NB4 (cell line): ENCODE results near the gene LST1.

Experiments
- DNase-seq: peaks from one replicate; pipeline ENCODE4 v3.0.0; 2010; ENCODE audit warnings: low read depth
- H3K4me3 ChIP-seq: one replicate; pipeline ENCODE4 v1.5.1; 2011; ENCODE audit warnings: mild to moderate bottlenecking, low read depth, low read length, moderate library complexity
- MYC ChIP-seq: IDR thresholded peaks from 2 replicates; pipeline ENCODE4 v1.6.1; 2011; ENCODE audit warnings: low read depth, low read length
- POLR2A ChIP-seq: IDR thresholded peaks from 2 replicates; pipeline ENCODE4 v1.6.1; 2011; ENCODE audit warnings: mild to moderate bottlenecking; ENCODE audit not compliant: insufficient read length; ENCODE audit errors: extremely low read depth
- TF ChIP-seq, protein P1 (sequence below): IDR thresholded peaks from 2 replicates; pipeline ENCODE4 v1.6.1; 2011; ENCODE audit warnings: low read depth, low read length
- TF ChIP-seq, protein P2 (sequence below): IDR thresholded peaks from one replicate; pipeline ENCODE4 v1.5.1; 2012; ENCODE audit warnings: low read depth, low read length

Gene LST1

DNA sequence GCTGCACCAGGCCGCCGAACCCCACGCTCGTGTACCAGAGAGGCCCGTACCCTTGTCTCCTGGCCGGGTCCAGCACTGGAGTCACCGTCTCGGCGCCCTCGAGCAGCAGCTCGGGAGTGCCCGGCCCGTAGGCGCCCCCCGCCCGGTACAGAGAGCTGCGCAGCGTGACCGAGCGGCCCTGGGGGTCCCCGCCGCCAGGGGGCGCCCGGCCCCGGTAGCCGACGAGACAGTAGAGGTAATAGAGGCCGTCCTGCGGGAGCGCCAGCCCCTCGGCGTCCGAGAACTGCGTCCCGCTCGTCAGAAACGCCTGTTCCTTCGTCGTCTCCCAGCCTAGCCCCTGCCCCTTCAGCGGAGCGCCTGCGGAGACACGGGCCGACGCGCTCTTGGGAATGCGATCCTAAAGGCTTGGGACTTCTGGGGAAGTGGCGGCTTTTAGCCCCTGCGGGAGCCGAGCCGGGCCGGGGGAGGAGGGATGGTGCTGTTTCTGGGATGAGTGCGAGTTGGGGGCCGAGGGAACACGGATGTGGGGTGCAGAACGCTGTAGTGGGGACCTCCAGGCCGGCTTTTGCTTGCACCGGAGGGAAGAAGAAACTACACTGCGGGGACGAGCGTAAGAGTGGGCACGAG, 5.2 kb upstream of the LST1 start:
- DNase-seq = peak; percentile 93
- no peak for TF ChIP-seq MYC
- TF ChIP-seq, protein P1, sequence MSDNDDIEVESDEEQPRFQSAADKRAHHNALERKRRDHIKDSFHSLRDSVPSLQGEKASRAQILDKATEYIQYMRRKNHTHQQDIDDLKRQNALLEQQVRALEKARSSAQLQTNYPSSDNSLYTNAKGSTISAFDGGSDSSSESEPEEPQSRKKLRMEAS = peak; percentile 3; the same call in 1 of the 2 replicates
- TF ChIP-seq, protein P2, sequence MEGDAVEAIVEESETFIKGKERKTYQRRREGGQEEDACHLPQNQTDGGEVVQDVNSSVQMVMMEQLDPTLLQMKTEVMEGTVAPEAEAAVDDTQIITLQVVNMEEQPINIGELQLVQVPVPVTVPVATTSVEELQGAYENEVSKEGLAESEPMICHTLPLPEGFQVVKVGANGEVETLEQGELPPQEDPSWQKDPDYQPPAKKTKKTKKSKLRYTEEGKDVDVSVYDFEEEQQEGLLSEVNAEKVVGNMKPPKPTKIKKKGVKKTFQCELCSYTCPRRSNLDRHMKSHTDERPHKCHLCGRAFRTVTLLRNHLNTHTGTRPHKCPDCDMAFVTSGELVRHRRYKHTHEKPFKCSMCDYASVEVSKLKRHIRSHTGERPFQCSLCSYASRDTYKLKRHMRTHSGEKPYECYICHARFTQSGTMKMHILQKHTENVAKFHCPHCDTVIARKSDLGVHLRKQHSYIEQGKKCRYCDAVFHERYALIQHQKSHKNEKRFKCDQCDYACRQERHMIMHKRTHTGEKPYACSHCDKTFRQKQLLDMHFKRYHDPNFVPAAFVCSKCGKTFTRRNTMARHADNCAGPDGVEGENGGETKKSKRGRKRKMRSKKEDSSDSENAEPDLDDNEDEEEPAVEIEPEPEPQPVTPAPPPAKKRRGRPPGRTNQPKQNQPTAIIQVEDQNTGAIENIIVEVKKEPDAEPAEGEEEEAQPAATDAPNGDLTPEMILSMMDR = peak; percentile 92
- TF ChIP-seq POLR2A = peak; percentile 41
- peak overlapping the region; percentile 92 for H3K4me3 ChIP-seq

DNA sequence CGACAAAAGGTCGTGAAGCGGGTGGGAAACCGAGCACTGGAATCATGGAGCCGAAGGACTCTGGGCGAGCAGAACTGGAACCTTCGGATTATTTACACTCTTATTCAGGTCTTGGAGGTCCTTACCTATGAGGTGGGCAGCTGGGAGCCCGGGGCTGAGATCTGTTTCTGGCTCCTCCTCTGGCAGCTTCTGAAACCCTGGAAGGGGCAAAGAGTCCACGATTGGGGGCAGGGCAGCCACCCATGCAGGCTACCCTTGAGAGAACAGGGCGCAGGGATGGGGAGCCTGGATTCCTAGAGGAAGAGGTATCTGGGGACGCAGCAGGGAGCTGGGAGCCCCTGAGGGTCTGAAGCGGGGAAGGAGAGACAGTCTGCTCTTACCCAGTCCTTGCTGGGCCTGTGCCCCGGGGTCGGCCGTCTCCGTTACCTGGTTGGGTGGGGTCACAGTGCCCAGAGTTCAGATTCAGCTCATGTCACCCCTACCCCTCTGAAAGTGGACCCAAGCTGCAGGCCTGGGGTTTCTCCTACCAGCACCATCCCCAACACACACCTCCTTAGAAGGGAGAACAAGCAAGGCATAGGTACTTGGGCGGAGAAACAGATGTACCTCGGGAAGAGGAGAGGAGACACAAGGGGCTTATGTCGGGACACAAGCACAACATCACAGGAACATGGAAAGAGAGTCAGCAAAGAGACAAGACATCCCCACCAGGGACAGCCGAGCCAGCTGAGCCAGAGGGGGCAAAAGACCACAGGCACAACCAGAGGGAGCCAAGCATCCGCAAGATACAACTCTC, 4.4 kb upstream of the LST1 start:
- peak; percentile 54 for DNase-seq
- H3K4me3 ChIP-seq = peak overlapping the region; percentile 92
- no peak for TF ChIP-seq MYC
- TF ChIP-seq, protein P2 = no peak
- TF ChIP-seq POLR2A = no peak
- TF ChIP-seq, protein P1 = no peak

DNA sequence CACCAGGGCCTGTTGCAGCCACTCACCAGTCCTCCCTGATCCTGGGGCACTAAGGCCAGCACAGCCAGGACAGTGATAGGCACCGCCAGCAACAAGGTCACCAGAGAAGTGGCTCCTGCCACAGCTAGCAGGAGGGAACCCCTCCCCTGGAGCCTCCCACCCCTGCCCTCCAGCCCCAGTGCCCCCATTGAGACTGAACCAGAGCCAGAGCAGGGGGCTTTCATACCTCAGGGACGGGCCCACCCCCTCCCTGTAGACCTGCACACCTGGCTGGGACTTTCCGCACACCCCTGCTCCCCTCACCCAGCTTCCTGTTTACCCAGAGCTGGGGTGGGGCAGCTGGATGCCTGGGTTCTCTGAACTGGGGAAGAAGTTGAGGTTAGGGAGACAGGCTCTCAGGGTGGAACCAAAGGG, 3.8 kb upstream of the LST1 start, which contains the start of gene LTB:
TSS of gene LTB (minus strand) at position 195 of the 414 bp plus-strand sequence. CDS start at position 188, 7 bp downstream.
- DNase-seq = peak; percentile 56
- peak within 1 kb of the TSS; percentile 92 for H3K4me3 ChIP-seq
- TF ChIP-seq, protein P1 = no peak
- TF ChIP-seq, protein P2 = no peak
- TF ChIP-seq MYC (no peak), POLR2A (no peak)

DNA sequence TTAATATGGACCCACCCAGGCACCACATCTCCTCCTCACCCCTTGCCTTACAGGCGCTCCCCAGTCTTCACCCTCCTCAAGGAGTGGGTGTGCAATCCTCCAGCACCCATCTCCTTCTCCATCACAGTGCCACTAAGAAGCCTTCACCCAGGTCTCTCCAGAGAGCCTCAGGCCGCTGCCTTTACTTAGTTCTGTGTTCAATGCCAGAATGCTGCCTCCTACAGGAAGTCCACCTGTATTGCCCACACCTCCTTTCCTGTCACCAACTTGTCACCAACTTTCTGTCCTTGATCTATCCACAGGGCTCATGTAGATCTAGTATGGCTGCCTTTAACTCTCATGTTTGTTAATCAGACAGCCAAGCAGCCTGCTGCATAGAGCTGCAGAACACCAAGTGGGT, 586 bp upstream of the LST1 start:
- TF ChIP-seq, protein P2 = peak; percentile 65
- no peak for TF ChIP-seq MYC
- TF ChIP-seq POLR2A = no peak
- peak overlapping the region; percentile 58 for H3K4me3 ChIP-seq
- DNase-seq = peak; percentile 85

DNA sequence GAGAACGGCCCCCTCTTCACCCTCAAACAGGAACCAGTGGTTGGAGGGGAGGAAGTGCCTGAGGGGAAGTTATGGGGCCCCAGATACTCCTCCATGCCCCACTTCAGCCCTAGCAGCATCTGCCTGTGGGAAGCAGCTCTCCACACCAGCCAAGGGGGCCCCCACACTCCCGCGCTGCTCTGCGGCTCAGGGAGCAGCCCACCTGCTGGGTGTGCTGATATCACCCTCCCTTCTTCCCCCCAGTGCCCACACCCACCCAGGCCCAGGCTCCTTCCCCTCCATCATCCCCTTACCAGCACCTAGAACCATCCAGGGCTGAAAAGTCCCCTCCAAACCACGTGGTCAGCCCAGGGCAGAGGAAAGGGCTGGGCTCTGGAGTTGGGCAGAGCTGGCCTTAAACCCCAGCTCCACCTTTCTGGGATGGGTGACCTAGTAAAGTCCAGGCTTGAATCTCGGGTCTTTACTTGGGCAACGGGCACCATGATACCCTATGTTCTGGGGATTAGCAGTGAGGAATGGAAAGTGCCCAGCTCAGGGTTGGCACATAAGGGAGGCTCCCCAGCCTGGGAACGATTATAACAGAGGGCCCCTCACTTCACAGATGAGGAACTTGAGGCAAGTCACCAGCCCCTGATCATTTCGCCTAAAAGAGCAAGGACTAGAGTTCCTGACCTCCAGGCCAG, 663 bp downstream of the LST1 start:
- H3K4me3 ChIP-seq = peak overlapping the region; percentile 73
- peak; percentile 99 for DNase-seq

More for the DNA sequence above, 663 bp downstream of the LST1 start:
- TF ChIP-seq POLR2A = peak; percentile 17
- TF ChIP-seq, protein P1 = peak; percentile 97
- TF ChIP-seq, protein P2 = no peak
- TF ChIP-seq MYC = peak; percentile 76
